Kidney (tissue), 14 donors: ENCODE results near the gene PHF23. TPM values are rescaled to one million over a fixed set of nuclear protein-coding genes. Genes with fewer than 3 reads are reported as not detected.

Experiments
- DNase-seq, 5 donors: peaks; one replicate each; pipeline ENCODE4 v3.0.0-alpha.2; 2013 to 2020
- FAIRE-seq: peaks from 2 replicates; lab custom pipeline; 2012; peaks lifted over from hg19 to GRCh38; lab: Jason Lieb, UNC
- H3K27ac ChIP-seq, 2 donors: one replicate each; pipeline ENCODE4 v1.7.0; 2013; ENCODE audit warnings: low read depth in 2 of 2, low read length in 2 of 2, inconsistent platforms in 1 of 2
- H3K27me3 ChIP-seq: one replicate; pipeline ENCODE4 v1.7.1; 2013; ENCODE audit warnings: low read length, inconsistent platforms; ENCODE audit not compliant: control insufficient read depth, insufficient read depth
- H3K36me3 ChIP-seq, 3 donors: one replicate each; pipeline versions ENCODE4 v1.7.0 to v1.7.1; 2013; ENCODE audit warnings: low read length in 3 of 3, control low read depth in 1 of 3, inconsistent platforms in 1 of 3; ENCODE audit not compliant: insufficient read depth in 3 of 3, control insufficient read depth in 2 of 3
- H3K4me1 ChIP-seq, 3 donors: one replicate each; pipeline versions ENCODE4 v1.7.0 to v1.7.1; 2013; ENCODE audit warnings: low read length in 3 of 3, inconsistent platforms in 1 of 3, low read depth in 1 of 3; ENCODE audit not compliant: control insufficient read depth in 2 of 3, insufficient read depth in 2 of 3
- H3K4me3 ChIP-seq, 3 donors: one replicate each; pipeline versions ENCODE4 v1.7.0 to v1.8.1; 2013; ENCODE audit warnings: low read length in 3 of 3, control low read depth in 1 of 3, inconsistent platforms in 1 of 3
- H3K9ac ChIP-seq, 3 donors: one replicate each; pipeline versions ENCODE4 v1.7.0 to v1.7.1; 2013; ENCODE audit warnings: low read length in 3 of 3, control low read depth in 1 of 3, inconsistent platforms in 1 of 3
- H3K9me3 ChIP-seq, 3 donors: one replicate each; pipeline versions ENCODE4 v1.7.0 to v1.7.1; 2013; ENCODE audit warnings: low read length in 3 of 3, control low read depth in 1 of 3, inconsistent platforms in 1 of 3; ENCODE audit not compliant: control insufficient read depth in 2 of 3, insufficient read depth in 1 of 3
- intact Hi-C: fragments of 100-400 bp; cut with DNase I; formaldehyde crosslinking; loops from one replicate; pipeline ENCODE4 v1.11.1; 2022
- polyA plus RNA-seq: library from polyadenylated mRNA; stranded (reverse); fragments of 350-450 nt; fragmentation: Illumina TruSeq; extraction: RNeasy Lipid Tissue Mini Kit (QIAGEN cat#74804); gene quantifications from one replicate; pipeline ENCODE4 v1.2.3, GENCODE V29; 2014; ENCODE audit warnings: low read depth, low replicate concordance; ENCODE audit not compliant: insufficient read depth
- total RNA-seq: library from RNA; stranded (reverse); fragmentation: NEBNext Ultra II Directional; extraction: Animal tissue kit (Norgen Biotek cat#: 25700); gene quantifications from one replicate; pipeline ENCODE4 v1.2.1, GENCODE V29; 2021
- TF ChIP-seq, protein P1 (sequence below): IDR thresholded peaks from 3 replicates; pipeline ENCODE4 v1.5.1; 2012; ENCODE audit warnings: mild to moderate bottlenecking, moderate library complexity, borderline replicate concordance; ENCODE audit not compliant: insufficient read depth; ENCODE audit errors: extremely low read depth
- donor health status: control.
- donor health status: control.
- donor health status: control.
- donor health status: control.
- donor health status: control.
- donor health status: DM: yes; HTN: yes; CAD: no.
- donor health status: Normal renal cell carcinoma (clear cell type).

The PHF23 gene
- total and polyA plus RNA-seq, 2 donors from 2014 or later: 28.1 to 48.5 TPM

DNA sequence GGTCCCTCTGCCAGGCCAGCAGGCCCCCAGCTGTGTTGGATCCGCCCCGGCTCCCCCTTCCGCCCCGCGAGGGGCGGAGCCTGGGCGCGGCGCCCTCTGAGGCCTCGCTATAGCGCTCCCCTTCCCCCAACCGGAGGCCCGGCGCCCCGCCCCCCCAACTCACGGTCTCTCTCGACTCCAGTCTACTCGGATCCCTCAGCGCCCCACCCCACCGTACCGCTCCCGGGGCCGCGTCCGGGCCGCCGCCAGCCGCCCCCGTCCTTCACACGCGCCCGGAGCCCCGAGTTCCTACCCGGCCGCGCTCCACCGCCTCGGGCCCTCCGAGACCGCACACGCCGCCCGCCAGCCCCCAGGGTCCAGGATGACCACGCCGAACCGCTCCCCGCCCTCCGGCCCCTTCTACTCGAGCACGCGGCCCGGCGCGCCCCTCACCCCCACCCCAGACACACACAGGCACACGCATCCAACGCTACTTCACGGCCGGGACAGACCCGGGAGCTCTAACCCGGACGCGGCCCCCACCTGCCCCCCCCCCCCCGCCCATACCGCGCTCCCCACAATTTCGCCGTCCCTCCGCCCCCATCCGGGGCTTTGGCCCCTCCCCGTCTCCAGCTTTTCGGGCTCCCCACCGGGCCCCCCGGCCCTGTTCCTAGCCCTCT is 1.4 kb downstream of the PHF23 start:
- H3K36me3 ChIP-seq: peaks cover 7 to 26% (median 13%) of the 10 kb centered on the region in 3 donors
- FAIRE-seq (no peak), DNase-seq (peak; percentile 71 to 95 (median 89))
- peaks cover 10 to 38% (median 15%) of the 10 kb centered on the region in 3 donors for H3K4me1 ChIP-seq
- peak overlapping the region; percentile 63 to 88 (median 67) for H3K4me3 ChIP-seq
- H3K27me3 ChIP-seq: no peaks in the 10 kb centered on the region
- H3K27ac ChIP-seq: peak overlapping the region; percentile 88 to 95
- no peaks in the 10 kb centered on the region for H3K9me3 ChIP-seq
- peak overlapping the region in 2 of 3 donors; percentile 43 to 56 for H3K9ac ChIP-seq
- TF ChIP-seq, protein P1, sequence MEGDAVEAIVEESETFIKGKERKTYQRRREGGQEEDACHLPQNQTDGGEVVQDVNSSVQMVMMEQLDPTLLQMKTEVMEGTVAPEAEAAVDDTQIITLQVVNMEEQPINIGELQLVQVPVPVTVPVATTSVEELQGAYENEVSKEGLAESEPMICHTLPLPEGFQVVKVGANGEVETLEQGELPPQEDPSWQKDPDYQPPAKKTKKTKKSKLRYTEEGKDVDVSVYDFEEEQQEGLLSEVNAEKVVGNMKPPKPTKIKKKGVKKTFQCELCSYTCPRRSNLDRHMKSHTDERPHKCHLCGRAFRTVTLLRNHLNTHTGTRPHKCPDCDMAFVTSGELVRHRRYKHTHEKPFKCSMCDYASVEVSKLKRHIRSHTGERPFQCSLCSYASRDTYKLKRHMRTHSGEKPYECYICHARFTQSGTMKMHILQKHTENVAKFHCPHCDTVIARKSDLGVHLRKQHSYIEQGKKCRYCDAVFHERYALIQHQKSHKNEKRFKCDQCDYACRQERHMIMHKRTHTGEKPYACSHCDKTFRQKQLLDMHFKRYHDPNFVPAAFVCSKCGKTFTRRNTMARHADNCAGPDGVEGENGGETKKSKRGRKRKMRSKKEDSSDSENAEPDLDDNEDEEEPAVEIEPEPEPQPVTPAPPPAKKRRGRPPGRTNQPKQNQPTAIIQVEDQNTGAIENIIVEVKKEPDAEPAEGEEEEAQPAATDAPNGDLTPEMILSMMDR: no peak
- intact Hi-C loops: no loop called here

DNA sequence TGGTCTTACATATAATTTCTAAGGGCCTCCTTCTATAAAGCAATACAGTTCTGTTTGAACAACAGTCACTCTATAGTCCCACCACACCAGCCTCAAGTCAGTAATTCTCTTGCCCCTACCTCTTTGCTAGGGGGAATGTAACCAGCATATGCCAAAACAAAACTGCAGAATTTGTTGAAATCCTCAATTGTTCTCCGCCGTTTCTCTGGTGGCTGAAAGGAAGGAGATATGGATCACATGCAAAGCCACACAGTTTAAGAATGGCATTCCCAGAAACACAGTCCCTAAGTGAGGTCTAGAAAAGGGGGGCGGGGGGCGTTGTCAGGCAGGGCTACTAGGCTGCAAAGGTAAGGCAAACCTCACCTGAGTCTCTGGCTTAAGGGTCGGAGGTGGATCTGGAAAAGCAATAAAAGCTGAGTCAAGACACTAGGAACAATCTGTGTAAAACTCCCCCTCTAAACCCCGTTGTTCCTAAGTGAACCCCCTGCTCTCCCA is 1.9 kb downstream of the PHF23 start:
- peak overlapping the region; percentile 58 to 67 (median 63) for H3K4me3 ChIP-seq
- peak overlapping the region; percentile 43 to 64 (median 56) for H3K9ac ChIP-seq
- intact Hi-C loops: no loop called here
- TF ChIP-seq, protein P1: no peak
- peaks cover 7 to 26% (median 13%) of the 10 kb centered on the region in 3 donors for H3K36me3 ChIP-seq
- peak overlapping the region; percentile 83 to 88 for H3K27ac ChIP-seq
- peaks cover 10 to 38% (median 16%) of the 10 kb centered on the region in 3 donors for H3K4me1 ChIP-seq
- no peak for DNase-seq
- no peaks in the 10 kb centered on the region for H3K9me3 ChIP-seq
- H3K27me3 ChIP-seq: no peaks in the 10 kb centered on the region
- no peak for FAIRE-seq

DNA sequence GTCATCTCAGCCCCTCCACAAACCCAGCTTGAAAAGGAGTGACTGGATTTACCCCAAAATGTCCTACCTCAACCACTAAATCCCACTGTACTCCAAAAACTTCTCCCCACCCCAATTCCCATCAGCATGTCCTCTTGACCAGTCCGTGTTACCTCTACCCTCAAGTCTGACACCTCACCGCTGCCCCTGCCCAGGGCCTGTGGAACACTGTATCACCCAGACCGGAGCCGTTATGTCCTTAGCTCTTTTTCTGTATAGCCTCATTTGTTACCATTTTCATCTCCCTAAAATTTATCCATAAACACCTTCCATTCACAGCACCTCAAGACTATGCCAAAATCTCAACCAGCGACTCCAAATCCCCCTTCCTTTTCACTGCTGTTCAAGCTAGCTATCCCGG is 2.4 kb downstream of the PHF23 start:
- intact Hi-C loops: no loop called here

More for the DNA sequence above, 2.4 kb downstream of the PHF23 start:
- Histone ChIP-seq H3K4me3 (peak overlapping the region in 1 of 3 donors; percentile 63), H3K9ac (no peak overlapping the region), H3K27ac (no peak overlapping the region), H3K4me1 (peaks cover 10 to 40% (median 21%) of the 10 kb centered on the region in 3 donors), H3K36me3 (peaks cover 7 to 26% (median 13%) of the 10 kb centered on the region in 3 donors), H3K9me3 (no peaks in the 10 kb centered on the region), H3K27me3 (no peaks in the 10 kb centered on the region)
- TF ChIP-seq, protein P1: no peak
- FAIRE-seq (no peak), DNase-seq (no peak)
